Activated naive CD4-positive, alpha-beta T cell treated with anti-CD3 and anti-CD28 coated beads, Interleukin-2, amount 50 U/mL, for 24 hours (primary cell): ENCODE data around the gene OR52N4.
"Not testable (repeated sequence)": the region's sequence is repeated elsewhere in the genome, so short reads cannot be mapped to it uniquely, and the experiment has no call there.

ENCODE experiments used
- H3K27ac Mint-ChIP-seq: one replicate; pipeline ENCODE4 v1.8.0; 2021; ENCODE audit warnings: mild to moderate bottlenecking, mixed read lengths
- H3K27me3 Mint-ChIP-seq: one replicate; pipeline ENCODE4 v1.8.0; 2021; ENCODE audit warnings: mixed read lengths
- H3K36me3 Mint-ChIP-seq: one replicate; pipeline ENCODE4 v1.8.0; 2021; ENCODE audit warnings: mixed read lengths
- H3K4me1 Mint-ChIP-seq: one replicate; pipeline ENCODE4 v1.8.0; 2021; ENCODE audit warnings: mixed read lengths
- H3K4me3 Mint-ChIP-seq: one replicate; pipeline ENCODE4 v1.8.0; 2021; ENCODE audit warnings: mild to moderate bottlenecking, mixed read lengths
- H3K9me3 Mint-ChIP-seq: one replicate; pipeline ENCODE4 v1.8.0; 2021; ENCODE audit warnings: mixed read lengths

The OR52N4 gene

GRCh38 chr11:5753943-5754342 is at the start of gene OR52N4:
Gene OR52N4 (plus strand): TSS chr11:5754243. CDS start chr11:5754741, 498 bp downstream.
- Mint-ChIP-seq H3K4me1 (no peaks in the 10 kb centered on the region), H3K27ac (no peak within 1 kb of the TSS), H3K9me3 (no peaks in the 10 kb centered on the region), H3K27me3 (no peaks in the 10 kb centered on the region), H3K36me3 (no peaks in the 10 kb centered on the region), H3K4me3 (no peak within 1 kb of the TSS)

- peaks cover 28% of the 10 kb centered on the region for H3K36me3 Mint-ChIP-seq
- H3K4me1 Mint-ChIP-seq, result peaks cover 38% of the 10 kb centered on the region
- no peak overlapping the region for H3K4me3 Mint-ChIP-seq
- H3K27ac Mint-ChIP-seq, result peak overlapping the region; percentile 73
- H3K9me3 Mint-ChIP-seq, result no peaks in the 10 kb centered on the region
- no peaks in the 10 kb centered on the region for H3K27me3 Mint-ChIP-seq
Measured at GRCh38 chr11:5705688-5706087, 48.4 kb upstream of the OR52N4 start.

- peaks cover 7% of the 10 kb centered on the region for H3K4me1 Mint-ChIP-seq
Measured at GRCh38 chr11:5712507-5712906, 41.5 kb upstream of the OR52N4 start.

GRCh38 chr11:5713695-5714094 is 40.3 kb upstream of the OR52N4 start:
- Mint-ChIP-seq H3K4me3 (no peak overlapping the region), H3K27me3 (no peaks in the 10 kb centered on the region), H3K27ac (no peak overlapping the region), H3K36me3 (peaks cover 5% of the 10 kb centered on the region), H3K4me1 (peaks cover 7% of the 10 kb centered on the region), H3K9me3 (no peaks in the 10 kb centered on the region)

More at GRCh38 chr11:5712507-5712906, 41.5 kb upstream of the OR52N4 start:
- Mint-ChIP-seq H3K9me3 (no peaks in the 10 kb centered on the region), H3K4me3 (no peak overlapping the region), H3K27ac (peak overlapping the region; percentile 53), H3K36me3 (peaks cover 10% of the 10 kb centered on the region), H3K27me3 (no peaks in the 10 kb centered on the region)

GRCh38 chr11:5716518-5716917 is 37.5 kb upstream of the OR52N4 start:
- not testable (repeated sequence) for H3K9me3 Mint-ChIP-seq, H3K27me3 Mint-ChIP-seq, H3K4me3 Mint-ChIP-seq, H3K4me1 Mint-ChIP-seq, H3K27ac Mint-ChIP-seq
- peaks cover 13% of the 10 kb centered on the region for H3K36me3 Mint-ChIP-seq

GRCh38 chr11:5719703-5720495 is 34.1 kb upstream of the OR52N4 start:
- Mint-ChIP-seq H3K4me1 (no peaks in the 10 kb centered on the region), H3K27ac (no peak overlapping the region), H3K4me3 (no peak overlapping the region), H3K9me3 (peaks cover 4% of the 10 kb centered on the region), H3K27me3 (no peaks in the 10 kb centered on the region), H3K36me3 (peaks cover 13% of the 10 kb centered on the region)

- no peaks in the 10 kb centered on the region for H3K27me3 Mint-ChIP-seq
Measured at GRCh38 chr11:5722622-5723021, 31.4 kb upstream of the OR52N4 start.

GRCh38 chr11:5726351-5726750 is 27.7 kb upstream of the OR52N4 start:
- Mint-ChIP-seq H3K27ac (no peak overlapping the region), H3K36me3 (peaks cover 8% of the 10 kb centered on the region), H3K9me3 (no peaks in the 10 kb centered on the region), H3K27me3 (peaks cover 3% of the 10 kb centered on the region), H3K4me3 (no peak overlapping the region), H3K4me1 (no peaks in the 10 kb centered on the region)

More at GRCh38 chr11:5722622-5723021, 31.4 kb upstream of the OR52N4 start:
- H3K36me3 Mint-ChIP-seq, result peaks cover 13% of the 10 kb centered on the region
- peaks cover 4% of the 10 kb centered on the region for H3K9me3 Mint-ChIP-seq
- no peak overlapping the region for H3K4me3 Mint-ChIP-seq
- H3K27ac Mint-ChIP-seq, result no peak overlapping the region
- H3K4me1 Mint-ChIP-seq, result no peaks in the 10 kb centered on the region

- peaks cover 3% of the 10 kb centered on the region for H3K27me3 Mint-ChIP-seq
Measured at GRCh38 chr11:5727691-5728090, 26.4 kb upstream of the OR52N4 start.

GRCh38 chr11:5736396-5736795 is 17.6 kb upstream of the OR52N4 start, which contains the start of gene OR56B1:
Gene OR56B1 (plus strand): TSS chr11:5736448. CDS start chr11:5736517, 69 bp downstream.
- Mint-ChIP-seq H3K36me3 (peaks cover 12% of the 10 kb centered on the region), H3K27me3 (no peaks in the 10 kb centered on the region), H3K4me3 (no peak within 1 kb of the TSS), H3K27ac (no peak within 1 kb of the TSS), H3K4me1 (no peaks in the 10 kb centered on the region), H3K9me3 (peaks cover 11% of the 10 kb centered on the region)

More at GRCh38 chr11:5727691-5728090, 26.4 kb upstream of the OR52N4 start:
- Mint-ChIP-seq H3K27ac (no peak overlapping the region), H3K4me1 (no peaks in the 10 kb centered on the region), H3K4me3 (no peak overlapping the region), H3K36me3 (peaks cover 8% of the 10 kb centered on the region), H3K9me3 (no peaks in the 10 kb centered on the region)

GRCh38 chr11:5737091-5737490 is 17.0 kb upstream of the OR52N4 start:
- H3K36me3 Mint-ChIP-seq, result peaks cover 15% of the 10 kb centered on the region
- H3K4me3 Mint-ChIP-seq, result no peak overlapping the region
- H3K4me1 Mint-ChIP-seq, result no peaks in the 10 kb centered on the region
- no peaks in the 10 kb centered on the region for H3K27me3 Mint-ChIP-seq
- H3K9me3 Mint-ChIP-seq, result peaks cover 18% of the 10 kb centered on the region
- no peak overlapping the region for H3K27ac Mint-ChIP-seq

GRCh38 chr11:5737670-5738392 is 16.2 kb upstream of the OR52N4 start:
- H3K27me3 Mint-ChIP-seq, result no peaks in the 10 kb centered on the region
- H3K9me3 Mint-ChIP-seq, result peaks cover 18% of the 10 kb centered on the region
- H3K4me1 Mint-ChIP-seq, result no peaks in the 10 kb centered on the region
- peaks cover 15% of the 10 kb centered on the region for H3K36me3 Mint-ChIP-seq
- H3K27ac Mint-ChIP-seq, result no peak overlapping the region
- H3K4me3 Mint-ChIP-seq, result no peak overlapping the region

- Mint-ChIP-seq H3K9me3 (peaks cover 22% of the 10 kb centered on the region), H3K4me3 (no peak overlapping the region), H3K4me1 (no peaks in the 10 kb centered on the region), H3K27me3 (no peaks in the 10 kb centered on the region), H3K27ac (no peak overlapping the region), H3K36me3 (peaks cover 16% of the 10 kb centered on the region)
Measured at GRCh38 chr11:5738431-5738830, 15.6 kb upstream of the OR52N4 start.

- no peak overlapping the region for H3K27ac Mint-ChIP-seq
- no peaks in the 10 kb centered on the region for H3K27me3 Mint-ChIP-seq
- H3K4me3 Mint-ChIP-seq, result no peak overlapping the region
- H3K4me1 Mint-ChIP-seq, result no peaks in the 10 kb centered on the region
- peaks cover 17% of the 10 kb centered on the region for H3K9me3 Mint-ChIP-seq
- H3K36me3 Mint-ChIP-seq, result peaks cover 9% of the 10 kb centered on the region
Measured at GRCh38 chr11:5746614-5747013, 7.4 kb upstream of the OR52N4 start.

GRCh38 chr11:5749836-5750235 is 4.2 kb upstream of the OR52N4 start:
- Mint-ChIP-seq H3K4me1 (no peaks in the 10 kb centered on the region), H3K36me3 (no peaks in the 10 kb centered on the region), H3K9me3 (no peaks in the 10 kb centered on the region), H3K27ac (no peak overlapping the region), H3K27me3 (no peaks in the 10 kb centered on the region), H3K4me3 (no peak overlapping the region)

- no peak overlapping the region for H3K27ac Mint-ChIP-seq
- no peaks in the 10 kb centered on the region for H3K9me3 Mint-ChIP-seq
- H3K36me3 Mint-ChIP-seq, result no peaks in the 10 kb centered on the region
- H3K27me3 Mint-ChIP-seq, result no peaks in the 10 kb centered on the region
- H3K4me3 Mint-ChIP-seq, result no peak overlapping the region
- no peaks in the 10 kb centered on the region for H3K4me1 Mint-ChIP-seq
Measured at GRCh38 chr11:5767056-5767455, 13.0 kb downstream of the OR52N4 start.
